Measurements from ENCODE around the gene MAMSTR.
"Not testable (repeated sequence)": the region's sequence is repeated elsewhere in the genome, so short reads cannot be mapped to it uniquely, and the experiment has no call there.

MAMSTR gene

DNA sequence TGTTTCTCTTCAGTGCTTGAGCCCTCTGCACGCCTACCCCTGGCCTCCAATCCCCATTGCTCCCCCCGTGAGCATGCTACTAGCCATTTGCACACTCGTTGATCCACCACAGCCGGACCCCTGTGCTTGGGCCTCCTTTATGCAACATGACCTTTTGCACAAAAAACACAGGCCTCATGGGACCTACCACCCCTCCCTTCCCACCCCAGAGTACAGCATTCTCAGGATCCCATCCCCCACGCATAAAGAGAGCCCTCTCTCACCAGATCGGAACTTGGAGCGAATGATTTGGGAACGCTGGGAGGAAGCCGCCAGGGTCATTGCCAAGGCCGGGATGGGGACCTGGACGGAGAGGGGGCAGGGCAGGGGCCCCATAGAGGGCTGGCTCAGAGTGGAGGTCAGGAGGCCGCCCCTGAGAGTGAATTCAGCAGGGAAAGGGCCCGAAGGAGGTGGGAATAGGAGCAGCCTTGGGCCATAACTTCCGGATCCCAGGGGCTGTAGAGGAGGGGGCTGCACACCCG lies 754 bp downstream of the MAMSTR start:
- no peak for DNase-seq

DNA sequence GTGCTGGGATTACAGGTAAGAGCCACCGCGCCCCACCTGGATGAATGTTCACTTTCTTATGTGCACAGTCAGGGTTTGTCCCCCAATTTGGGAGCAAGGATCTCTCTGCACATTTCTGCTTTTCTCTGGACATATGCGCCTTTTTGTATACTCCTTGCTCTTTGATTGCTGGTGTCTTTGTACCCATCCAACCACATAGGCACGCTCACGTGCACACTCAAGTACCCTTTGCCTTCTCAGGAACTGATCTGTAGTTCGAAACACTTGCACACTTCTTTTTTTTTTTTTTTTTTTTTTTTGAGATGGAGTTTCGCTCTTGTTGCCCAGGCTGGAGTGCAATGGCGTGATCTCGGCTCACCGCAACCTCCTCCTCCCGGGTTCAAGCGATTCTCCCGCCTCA lies 1.4 kb downstream of the MAMSTR start:
- not testable (repeated sequence) for DNase-seq

DNA sequence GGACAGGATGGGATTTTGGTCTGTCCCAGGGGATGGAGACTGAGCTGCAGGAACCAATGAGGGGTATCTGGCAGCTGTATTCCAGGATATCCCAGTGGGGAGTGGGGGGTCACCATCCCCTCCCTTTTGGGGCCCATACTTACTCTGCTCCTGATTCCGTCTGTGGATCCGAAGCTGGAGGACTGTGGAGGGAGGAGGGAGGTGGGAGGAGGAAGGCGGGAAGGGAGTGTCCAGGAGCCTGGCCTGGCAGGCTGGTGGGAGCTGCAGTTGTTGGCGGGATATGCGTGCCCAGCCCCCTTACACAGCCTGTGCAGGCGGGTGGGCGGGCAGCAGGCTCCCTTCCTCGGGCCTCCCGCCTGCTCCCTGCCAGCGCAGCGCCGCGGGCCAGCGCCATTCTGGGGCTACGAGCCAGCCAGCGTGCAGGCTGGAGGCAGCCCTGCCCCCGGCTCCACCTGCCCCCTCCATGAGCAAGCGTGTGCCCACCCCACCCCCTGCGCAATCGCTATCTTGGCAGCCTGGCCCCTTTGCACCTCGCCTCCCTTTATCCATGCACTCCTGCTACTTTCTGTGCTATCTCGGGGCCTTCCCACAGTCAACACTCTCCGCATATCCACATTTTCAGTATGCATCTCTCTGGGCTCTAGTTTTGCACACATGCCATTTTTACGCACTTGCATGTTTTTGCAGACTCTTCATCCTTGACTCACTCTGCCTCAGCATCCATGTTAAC lies 2.8 kb downstream of the MAMSTR start:
- DNase-seq: no peak

DNA sequence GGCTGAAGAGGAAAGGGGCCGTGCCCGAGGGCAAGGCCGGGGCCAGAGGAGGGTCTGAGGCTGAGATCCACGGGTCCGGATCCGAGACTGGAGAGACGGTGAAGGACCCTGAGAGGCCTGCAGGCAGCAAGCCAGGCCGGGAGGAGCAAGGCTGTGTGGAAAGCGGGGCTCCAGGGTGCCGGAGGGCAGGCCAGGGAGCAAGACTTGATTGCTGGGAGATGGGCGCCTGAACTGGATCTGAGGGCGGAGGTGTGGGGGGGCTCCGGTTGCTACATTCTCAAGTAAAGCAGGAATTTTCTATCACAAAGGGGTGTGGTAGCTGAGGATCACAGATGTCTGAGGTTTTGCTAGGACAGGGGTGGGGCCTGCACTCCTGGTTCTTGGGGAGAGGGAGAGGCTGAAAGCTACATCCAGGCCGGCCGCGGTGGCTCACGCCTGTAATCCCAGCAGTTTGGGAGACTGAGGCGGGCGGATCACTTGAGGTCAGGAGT lies 3.8 kb downstream of the MAMSTR start:
- no peak for DNase-seq

DNA sequence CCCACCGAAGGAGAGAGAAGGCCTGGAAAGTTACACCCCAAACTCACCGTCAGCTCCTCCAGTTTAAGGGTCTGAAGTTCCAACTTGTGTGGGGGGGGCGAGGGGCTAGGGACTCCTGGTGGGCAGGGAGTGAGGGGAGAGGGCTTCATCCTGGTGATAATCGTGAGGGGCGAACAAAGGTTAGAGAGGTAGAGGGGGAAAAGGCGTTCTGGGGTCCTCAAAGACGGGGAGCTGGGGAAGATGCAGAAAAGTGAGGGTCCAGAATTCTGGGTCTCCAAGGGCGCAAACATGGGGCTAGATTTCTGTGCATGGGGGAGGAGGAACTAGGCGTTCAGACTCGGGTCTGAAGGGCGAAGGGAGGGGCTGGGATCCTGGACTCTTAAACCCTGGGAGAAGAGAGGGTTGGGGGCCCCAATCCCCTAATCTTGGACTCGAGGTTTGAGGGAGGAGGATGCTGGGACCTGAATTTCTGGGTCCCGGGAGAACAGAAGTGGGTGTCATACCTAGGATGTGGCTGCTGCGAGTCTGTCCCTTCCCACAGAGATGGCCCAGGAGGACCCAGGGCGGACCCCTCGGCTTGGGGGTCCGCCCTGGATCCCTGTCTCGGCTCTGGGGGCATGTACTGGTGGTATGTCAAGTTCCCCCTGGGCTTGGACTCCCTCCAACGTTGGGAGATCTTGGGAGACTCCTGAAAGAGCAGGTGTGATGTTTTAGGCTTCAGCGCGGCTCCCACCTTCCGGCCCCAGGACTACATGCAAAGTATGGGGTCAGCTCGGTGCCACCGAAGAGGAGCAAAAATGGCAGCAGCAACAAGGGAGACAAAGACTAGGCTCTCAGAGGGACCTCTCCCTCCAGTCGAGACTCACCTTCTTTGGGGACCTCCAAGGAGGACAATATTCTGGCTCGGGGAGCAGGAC lies 4.5 kb downstream of the MAMSTR start:
- no peak for DNase-seq

DNA sequence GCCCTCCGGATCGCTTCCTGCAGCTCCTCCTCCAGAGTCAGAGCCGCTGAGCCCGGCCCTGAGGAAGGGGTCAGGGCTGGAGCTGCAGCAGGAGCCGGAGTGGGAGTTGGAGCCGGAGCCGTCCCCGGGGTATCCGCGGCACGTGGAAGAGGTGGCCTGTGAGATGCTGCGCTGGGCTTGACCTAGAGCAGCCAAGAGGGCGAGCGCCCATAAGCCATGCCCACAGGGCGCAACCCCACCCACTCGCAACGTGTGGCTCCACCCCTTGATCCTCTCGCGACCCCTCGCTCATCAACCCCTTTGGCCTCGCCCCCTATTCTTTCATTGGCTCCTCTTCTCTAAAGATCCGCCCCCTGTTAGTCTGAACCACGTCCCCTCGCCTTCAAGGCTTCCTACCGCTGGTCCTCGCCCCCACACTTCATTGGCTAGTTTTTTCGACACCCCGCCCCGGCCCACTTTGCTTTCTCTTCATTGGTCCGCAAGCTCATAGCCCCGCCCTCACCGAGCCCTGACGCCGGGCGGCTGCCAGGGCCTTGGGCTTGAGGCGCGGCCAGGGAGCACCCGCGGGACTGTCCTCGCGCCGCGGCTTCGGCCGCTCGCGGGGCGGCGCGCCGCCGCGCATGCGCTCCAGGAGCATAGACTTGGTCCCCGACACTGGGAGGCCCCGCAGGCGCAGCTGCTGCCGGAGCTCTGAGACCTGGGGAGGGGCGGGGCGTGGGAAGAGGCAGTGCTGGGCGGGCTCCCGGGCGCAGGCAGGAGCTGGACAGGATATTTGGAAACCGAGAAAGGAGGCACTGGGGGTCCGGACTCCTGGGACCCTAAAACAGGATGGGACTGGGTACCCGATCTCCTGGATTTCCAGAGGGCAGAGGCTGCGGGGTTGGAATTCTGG lies 5.4 kb downstream of the MAMSTR start:
- peak; percentile 95 to 98 for DNase-seq

DNA sequence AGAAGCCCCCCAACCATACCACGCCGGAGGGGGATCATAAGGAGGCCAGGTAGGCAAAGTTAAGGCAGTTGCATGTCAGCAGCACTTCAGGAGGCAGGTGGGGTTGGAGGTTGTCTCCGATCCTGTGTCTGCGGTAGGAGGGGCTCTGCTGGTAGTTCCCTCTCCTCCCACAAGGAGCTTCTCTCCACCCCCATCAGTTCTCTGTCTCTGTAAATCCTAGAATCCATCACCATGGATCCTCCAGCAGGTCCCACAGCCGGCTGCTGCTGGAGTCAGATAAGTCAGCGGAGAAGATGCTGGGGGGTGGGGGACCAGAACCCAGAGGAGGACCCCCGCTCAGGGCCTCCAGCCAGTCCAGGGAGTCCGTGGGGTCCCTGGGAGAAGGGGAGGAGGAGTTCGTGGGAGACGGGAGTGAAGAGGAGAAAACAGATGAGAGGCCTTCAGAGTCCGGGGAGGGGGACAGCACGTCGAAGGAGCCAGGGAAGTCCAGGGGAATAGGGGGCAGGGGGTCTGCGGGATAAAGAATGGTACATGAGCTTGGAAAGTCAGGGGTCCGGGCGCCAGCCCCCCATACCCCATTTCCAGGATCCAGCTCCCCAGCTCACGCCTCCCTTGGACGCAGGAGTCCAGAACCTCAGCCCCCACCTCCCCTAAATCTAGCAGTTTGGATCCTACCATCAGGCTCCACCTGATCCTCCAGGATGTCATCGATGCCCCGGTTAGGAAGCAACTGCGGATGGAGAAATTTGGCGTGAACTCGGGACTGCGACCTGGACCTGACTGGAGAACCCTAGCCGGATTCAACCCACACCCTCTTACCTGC lies 6.3 kb downstream of the MAMSTR start:
- DNase-seq: peak in 1 of 2 experiments; percentile 48

DNA sequence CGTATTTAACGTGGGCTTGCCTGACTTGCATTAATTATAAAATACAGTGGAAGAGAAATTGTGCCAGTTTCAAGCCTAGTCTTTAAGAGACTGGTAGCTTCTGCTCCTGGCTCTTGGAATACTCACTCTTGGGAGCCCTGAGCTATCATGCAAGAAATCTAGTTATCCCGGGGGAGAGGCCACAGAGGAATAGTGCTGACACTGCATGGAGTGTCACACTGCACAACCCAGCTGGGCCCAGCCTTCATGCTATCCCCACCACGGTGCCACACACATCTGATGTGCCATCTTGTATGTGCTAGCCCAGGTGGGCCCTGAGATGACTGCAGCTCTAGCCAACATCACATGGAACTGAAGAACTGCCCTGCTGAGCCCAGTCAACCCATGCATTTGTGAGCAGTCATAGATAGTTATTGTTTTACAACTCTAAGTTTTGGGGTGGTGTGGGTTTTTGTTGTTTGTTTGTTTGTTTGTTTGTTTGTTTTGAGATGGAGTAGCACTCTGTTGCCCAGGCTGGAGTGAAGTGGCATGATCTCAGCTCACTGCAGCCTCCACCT lies 8.3 kb downstream of the MAMSTR start:
- DNase-seq: no peak

DNA sequence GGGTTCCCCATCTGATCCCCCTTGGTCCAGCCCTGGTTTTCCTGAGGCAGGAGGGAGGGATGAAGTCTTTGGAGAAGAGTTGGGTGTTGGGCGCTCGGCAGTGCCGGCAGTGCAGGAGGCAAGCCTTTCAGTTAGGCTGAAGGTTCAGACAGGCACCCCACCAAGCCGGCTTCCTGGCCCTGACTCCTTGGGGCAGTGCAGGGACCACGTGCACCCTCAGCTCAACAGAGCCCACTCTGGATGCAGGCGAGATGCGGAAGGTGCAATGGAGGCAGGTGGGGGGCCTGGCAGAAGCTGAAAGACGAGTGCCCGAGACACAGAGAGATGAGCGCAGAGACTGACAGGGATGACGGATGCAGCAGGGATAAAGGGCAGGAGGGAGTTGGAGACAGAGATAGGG lies 11.1 kb downstream of the MAMSTR start:
- no peak for DNase-seq

DNA sequence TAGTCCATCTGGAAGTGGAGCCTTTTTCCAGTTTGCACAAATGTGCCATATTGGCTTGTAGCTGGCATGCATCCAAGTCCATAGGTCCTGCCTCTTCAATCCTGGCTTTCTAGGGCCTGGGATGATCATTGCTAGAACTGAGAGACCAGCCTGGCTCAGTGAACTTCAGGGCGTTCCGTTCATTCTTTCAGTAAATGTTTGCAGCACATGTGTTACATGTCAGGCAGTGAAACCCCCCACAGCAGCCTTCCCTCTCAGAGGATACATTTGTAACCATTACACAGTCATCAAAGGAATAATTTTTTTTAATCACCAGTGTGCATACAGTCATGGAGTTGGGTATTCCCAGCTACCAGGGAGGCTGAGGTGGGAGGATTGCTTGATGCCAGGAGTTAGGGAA lies 14.1 kb downstream of the MAMSTR start:
- DNase-seq: no peak

DNA sequence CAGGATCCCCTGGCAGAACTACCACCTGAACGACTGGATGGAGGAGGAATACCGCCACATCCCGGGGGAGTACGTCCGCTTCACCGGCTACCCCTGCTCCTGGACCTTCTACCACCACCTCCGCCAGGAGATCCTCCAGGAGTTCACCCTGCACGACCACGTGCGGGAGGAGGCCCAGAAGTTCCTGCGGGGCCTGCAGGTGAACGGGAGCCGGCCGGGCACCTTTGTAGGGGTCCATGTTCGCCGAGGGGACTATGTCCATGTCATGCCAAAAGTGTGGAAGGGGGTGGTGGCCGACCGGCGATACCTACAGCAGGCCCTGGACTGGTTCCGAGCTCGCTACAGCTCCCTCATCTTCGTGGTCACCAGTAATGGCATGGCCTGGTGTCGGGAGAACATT lies 16.2 kb downstream of the MAMSTR start:
- no peak for DNase-seq

DNA sequence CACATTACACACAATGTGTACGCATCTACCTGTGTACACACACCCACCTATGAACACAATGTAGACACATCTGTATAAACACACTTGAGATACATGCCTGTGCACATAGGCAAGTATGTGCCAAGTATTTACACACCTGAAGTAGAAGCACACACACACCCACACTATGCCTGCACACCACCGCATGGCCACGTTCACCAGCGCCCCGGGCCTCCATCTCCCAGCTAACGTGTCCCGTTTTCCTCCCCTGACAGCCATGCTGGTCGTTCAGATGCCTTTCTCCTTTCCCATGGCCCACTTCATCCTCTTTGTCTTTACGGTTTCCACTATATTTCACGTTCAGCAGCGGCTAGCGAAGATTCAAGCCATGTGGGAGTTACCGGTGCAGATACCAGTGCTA lies 16.8 kb downstream of the MAMSTR start:
- no peak for DNase-seq

DNA sequence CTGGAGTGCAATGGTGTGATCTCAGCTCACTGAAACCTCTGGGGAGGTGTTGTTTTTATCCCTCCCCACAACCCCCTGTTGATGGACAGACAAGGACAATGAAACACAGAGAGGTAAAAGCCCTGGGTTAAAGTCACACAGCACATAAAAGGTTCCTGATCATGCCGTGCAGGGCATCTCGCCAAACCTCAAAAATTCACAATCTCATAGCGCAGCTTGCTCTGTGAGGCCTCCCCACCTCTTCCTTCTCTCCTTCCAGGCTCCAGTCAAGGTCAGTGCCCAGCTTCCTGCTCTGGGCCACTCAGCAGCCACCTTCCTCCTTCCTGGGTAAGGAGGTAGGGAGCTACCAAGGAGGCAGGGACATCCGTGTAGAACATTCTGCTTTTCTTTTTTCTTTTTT lies 21.5 kb downstream of the MAMSTR start:
- peak in 1 of 2 experiments; percentile 15 for DNase-seq

DNA sequence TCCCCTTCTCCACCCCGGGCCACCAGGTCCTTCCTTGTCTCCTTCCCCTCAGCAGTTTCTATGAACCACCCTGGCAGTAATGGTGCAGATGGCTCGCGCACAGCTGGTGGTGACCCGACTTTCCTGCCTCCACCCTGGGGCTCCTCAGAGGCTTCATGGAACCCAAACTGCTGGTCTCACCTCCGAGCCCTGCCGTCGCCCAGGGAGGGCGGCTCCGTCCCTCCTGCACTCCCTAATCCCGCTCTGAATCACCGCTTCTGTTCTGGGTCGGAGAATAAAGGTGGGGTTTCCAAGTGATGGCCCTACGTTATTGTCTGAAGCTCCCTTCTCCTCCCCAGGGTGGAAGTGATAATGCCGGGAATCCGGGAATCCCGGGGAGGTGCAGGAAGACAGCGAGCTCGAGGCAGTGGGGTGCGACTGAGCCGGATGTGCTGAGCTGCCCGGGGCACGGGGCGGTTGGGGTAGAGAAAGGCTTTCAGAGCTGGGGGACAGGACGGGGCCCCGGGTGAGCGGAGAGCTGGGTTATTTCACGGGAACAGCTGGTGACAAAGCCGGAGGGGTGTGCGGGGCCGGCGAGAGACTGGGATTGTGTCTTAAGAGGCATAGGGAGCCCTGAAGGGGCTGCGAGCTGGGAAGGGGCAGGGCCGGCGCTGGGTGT lies 23.0 kb downstream of the MAMSTR start:
- DNase-seq: no peak

DNA sequence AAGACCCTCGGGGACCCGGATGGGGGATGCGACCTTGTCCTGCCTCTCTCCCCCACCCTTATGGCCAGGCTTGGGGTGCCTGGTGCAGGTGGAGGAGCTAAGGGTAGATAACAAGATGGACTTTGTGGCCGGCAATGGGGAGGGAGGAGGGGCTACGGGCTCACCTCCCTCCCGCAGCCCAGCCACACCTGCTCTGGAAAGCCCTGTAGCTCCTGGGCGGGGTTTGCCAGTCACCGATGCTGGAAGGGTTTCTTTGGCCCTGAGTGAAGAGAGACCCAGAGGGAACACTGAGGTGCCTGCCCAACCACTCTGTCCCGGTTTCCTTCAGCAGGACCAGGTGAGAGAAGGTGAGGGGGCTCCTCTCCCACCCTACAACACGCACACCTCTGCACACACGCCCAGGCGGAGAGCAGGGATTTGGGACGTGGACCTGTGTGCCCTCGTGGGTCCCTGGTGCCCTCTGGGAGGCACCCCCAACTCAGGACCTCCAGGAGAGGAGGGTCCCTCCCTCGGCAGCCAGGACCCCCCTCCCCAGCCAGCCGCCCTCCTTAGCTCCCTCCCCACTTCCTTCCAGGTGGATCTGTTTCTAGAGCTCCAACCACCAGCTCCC lies 23.7 kb downstream of the MAMSTR start, which contains the start of gene FUT2:
FUT2 (plus strand) TSS at position 229 of the 610 bp plus-strand sequence. CDS start 6,986 bp downstream, outside the sequence.
- no peak for DNase-seq

DNA sequence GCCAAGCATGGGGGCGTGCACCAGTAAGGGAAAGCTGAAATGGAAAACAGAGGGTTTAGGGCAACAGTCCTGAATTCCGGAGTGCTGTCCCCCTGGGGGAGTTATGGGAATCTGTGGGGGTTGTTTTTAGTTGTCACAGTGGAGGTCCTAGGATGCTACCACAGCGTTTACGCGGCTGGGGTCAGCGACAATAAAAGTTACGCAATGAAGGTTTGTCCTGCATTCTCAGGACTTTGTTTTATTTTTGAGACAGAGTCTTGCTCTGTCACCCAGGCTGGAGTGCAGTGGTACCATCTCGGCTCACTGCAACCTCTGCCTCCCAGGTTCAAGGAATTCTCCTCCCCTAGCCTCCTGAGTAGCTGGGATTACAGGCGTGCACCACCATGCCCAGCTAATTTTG lies 25.9 kb downstream of the MAMSTR start:
- DNase-seq: not testable (repeated sequence)

DNA sequence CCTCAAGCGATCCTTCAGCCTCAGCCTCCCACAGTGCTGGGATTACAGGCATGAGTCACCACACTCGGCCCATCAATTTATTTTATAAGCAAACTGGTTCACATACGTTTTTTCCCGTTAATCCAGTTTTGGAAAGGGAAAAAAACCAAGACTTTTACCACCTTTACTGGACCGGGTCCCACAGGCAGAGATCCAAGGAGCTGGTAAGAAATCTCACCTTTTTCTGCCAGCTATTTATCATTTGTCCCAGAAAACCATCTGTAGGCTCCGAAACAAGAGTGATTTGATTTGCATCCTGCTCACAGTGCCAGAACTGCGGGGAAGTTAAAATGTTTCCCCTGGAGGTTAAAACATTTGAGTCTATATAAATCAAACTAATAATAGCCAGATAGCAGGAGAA lies 30.1 kb downstream of the MAMSTR start:
- DNase-seq: no peak

DNA sequence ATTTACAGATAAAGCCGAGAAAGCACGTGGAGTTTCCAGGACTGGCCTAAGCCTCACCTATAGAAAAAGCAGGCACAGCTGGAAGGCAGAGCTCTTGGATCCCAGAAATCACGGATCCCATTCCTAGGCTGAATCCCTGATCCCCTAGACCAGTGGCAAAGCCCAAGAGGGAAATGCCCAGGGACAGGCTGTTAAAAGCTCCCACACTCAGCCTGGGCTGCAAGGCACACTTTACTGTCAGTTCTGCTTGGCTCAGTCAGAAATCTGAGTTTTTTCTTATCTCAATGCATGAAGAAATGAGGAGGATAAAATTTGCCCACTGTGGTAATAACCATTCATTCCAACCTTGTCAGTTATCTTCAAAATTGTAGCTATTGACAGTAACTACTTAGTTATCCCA lies 31.7 kb downstream of the MAMSTR start:
- DNase-seq: no peak

DNA sequence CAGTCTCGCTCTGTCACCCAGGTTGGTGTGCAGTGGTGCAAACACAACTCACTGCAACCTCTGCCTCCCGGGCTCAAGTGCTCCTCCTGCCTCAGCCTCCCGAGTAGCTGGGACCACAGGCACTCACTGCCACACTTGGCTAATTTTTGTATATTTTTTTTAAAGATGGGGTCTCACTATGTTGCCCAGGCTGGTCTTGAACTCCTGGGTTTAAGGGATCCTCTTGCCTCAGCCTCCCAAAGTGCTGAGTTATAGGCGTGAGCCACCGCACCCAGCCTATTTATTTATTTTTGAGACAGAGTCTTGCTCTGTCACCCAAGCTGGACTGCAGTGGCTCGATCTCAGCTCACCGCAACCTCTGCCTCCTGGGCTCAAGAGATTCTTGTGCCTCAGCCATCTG lies 32.9 kb downstream of the MAMSTR start:
- DNase-seq: not testable (repeated sequence)

DNA sequence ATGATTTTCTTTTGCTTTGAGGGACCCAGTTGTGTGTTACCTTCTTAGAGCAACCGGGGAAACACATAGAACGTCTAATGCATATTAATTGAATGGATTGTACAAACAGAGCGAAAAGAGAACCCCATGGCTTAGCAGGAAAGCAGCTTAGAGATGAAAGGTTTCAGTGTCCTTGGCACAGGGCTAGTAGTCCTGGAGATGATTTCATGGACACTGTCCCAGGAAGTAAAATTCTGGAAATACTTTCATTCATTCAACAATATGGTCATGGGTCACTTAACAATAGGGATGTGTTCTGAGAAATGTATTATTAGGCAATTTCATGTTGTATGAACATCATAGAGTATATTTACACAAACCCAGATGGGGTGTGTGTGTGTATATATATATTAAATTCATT lies 33.4 kb downstream of the MAMSTR start:
- DNase-seq: no peak
